ENCODE measurements around the gene C19orf44.

Gene C19orf44

GRCh38 chr19:16518483-16519229 is 22.5 kb downstream of the C19orf44 start:
- no peak for DNase-seq

GRCh38 chr19:16519230-16519687 is 23.1 kb downstream of the C19orf44 start:
- no peak for DNase-seq

DNA sequence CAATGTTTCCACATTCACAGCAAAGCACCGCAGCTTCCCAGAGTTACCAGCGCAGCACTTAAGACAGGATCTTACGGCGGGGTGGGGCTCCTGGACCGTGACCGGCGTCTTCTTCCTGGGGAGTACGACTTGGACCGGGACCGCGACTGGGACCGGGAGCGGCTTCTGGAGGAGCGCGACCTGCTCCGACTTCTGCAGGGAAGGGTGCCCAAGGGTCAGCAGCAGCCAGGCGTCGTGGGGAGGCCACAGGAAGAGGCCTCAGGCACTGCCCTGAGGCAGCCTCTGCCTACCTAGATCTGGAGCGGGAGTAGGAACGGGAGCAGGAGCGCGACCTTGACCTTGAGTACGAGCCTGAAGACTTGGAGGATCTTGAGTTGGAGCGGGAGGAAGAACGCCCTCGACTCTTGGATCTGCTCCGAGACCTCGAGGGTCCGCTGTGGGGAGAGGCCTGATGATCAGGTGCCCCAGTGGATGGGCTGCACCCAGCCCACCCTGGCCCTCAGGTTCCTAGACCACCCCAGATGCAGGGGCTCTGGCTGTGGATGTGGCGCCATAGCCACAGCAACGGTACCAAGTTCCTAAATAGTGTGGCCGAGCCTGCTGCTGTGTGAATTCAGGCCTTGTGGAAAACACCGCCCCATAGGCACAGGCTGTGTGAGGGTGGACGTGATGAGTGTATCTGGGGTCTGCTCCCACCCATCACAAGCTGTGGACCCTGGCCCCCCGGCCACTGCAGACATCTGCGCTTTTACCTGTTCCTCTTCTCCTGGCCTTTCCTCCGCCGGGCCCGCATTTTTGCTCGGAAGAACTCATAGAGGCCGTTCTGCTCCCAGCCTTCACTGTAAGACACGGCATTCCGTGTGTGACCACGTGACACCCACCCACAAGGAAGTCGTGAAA is 24.1 kb downstream of the C19orf44 start:
- no peak for DNase-seq

- DNase-seq: no peak
These were observed 24.9 kb downstream of the C19orf44 start for GRCh38 chr19:16520986-16521624.

DNA sequence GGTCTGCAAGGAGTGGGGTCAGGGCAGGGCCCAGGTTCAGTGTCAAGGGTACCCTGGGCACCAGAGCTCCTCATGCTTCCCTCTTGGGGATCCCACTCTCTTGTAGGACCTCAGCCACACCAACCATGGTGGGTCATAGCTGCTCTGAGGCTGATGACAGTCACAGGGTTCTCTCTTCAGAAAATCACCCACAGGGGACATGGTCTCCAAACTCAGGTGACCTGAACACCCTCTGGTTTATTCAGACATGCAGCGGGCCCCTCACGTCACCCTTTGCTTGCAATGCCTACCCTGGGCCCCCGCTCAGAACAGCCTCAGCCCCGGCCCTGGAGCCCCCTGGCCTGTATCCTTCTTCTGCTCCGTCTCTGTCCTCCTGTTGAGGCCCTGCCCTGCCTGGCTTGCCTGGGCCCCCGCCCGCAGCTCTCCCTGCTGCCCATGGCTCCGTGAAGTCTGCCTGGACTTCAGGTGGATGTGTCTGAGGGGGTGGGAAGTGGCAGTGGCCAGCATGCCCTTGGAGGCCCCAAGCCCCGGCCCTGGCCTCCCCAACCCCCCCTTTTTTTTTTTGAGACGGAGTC is 25.6 kb downstream of the C19orf44 start:
- no peak for DNase-seq

- DNase-seq: no peak
These were observed 26.6 kb downstream of the C19orf44 start for GRCh38 chr19:16522559-16523377.

- DNase-seq: no peak
These were observed 29.0 kb downstream of the C19orf44 start for GRCh38 chr19:16524991-16525734.

DNA sequence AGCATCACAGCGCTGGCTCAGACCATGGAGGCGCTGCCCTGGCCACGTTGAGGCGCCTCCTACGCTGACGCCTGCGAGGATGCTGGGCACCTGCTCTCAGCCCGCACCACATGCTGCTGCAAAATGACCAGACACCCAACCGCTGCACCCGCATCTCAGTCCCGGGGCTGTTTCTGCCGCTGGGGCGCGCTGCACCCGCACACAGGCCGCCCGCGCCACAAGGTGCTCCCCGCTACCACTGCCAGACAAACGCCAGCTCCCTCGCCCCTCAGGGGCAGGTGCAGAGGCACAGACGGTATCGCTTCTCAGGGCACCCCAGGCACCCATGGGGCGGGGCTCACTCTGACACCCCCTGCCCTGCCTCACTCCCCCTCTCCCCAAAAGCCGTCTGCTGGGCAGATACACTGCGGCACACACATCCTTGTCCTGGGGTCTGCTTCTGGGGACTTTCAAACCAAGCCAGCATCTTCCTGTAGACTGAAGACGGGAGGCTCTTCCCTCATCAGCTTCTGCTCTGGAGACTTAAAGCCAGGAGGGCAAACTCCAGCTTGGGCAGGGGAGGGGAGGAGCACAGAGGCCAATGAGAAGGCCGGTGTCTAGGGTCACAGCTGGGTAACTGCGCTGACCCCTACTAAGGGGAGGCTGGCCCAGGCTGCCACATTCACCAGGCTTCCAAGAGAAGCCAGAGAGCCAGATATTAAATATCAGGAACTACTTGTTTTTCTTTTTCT is 29.7 kb downstream of the C19orf44 start:
- no peak for DNase-seq

GRCh38 chr19:16527334-16527935 is 31.2 kb downstream of the C19orf44 start:
- no peak for DNase-seq

DNA sequence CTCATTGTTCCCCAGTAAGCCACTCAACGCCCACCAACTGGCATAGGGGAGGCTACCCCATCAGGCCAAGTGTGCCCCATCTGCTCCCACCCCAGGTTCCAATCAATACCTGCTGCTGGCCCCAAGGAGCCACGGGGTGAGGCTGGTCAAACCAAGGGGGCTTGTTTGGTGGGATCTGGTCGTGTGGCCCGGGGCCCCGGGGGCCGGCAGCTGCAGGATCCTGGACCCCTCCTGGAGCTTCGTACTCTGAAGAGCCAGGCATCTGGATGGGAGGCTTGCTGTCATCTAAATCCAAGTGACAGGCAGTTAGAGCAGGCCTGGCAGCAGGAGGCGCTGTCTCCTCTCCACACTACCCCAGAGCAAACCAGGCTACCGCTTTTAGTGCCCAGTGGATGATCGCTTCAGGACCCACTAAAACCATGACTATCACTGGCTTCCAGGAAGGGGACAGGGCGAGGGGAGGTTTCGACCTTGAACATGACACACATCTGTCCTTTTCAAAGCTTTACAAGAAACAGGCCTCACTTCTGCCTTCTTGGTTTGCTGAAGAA is 31.9 kb downstream of the C19orf44 start:
- DNase-seq: no peak

- no peak for DNase-seq
These were observed 33.4 kb downstream of the C19orf44 start for GRCh38 chr19:16529466-16530144.

DNA sequence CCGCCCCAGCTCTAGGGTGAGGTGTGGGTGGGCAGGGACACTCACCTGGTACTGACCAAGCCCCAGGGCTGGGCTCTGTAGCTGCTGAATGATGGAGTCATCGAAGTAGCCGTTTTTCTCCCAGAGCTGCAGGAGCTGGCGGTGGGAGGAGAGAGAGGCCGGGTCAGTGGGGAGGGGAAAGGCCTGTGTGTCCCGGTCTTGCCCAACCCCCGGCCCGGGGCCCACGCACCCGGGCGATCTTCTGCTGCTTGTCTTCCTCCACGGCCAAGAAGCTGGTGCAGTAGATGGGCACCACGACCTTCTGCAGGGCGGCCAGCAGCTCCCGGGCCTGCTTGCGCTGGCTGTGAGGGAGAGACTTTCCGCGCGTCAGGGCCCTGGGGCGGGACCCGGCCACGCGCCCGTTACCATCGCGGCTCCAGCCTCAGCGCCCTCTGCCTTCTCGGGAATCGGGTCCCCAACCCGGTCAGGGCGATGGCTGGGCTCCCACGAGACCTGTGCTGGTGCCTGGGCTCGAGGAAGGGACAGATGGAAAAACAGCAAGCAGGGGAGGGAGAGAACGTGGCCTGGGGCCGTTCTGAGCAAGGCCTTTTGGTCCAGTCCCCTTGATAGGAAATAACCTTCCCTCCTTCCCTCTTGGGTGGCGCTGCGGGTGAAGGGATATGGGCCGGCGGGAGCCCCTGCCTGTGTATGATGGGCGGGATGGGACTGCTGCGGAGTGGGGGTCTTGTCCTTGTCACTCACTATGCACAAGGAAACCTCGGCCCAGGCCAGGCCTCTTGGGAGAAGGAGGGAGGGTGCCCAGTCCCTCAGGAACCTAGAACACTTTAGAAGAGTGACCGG is 34.6 kb downstream of the C19orf44 start:
- DNase-seq: no peak

GRCh38 chr19:16531380-16531669 is 35.1 kb downstream of the C19orf44 start:
- no peak for DNase-seq

GRCh38 chr19:16532440-16533234 is 36.4 kb downstream of the C19orf44 start:
- no peak for DNase-seq

DNA sequence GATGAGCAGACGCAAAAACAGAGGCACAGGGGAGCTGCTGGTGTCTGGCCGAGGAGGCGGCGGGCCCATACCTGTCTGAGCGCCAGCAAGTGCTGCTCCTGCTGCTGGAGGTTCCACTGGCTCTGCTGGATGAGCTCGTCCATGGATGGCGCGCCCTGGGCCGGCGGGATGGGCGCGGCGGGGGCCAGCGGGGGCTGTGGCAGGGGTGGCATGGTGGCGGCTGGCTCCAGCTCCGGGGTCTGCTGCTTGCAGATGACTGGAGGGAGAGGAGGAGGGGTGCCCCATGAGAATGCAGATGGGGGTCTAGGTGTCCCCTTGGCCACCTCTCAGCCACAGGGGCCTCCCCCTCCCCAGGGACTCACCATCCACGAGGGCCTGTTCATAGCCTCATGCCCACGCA is 39.2 kb downstream of the C19orf44 start:
- no peak for DNase-seq

DNA sequence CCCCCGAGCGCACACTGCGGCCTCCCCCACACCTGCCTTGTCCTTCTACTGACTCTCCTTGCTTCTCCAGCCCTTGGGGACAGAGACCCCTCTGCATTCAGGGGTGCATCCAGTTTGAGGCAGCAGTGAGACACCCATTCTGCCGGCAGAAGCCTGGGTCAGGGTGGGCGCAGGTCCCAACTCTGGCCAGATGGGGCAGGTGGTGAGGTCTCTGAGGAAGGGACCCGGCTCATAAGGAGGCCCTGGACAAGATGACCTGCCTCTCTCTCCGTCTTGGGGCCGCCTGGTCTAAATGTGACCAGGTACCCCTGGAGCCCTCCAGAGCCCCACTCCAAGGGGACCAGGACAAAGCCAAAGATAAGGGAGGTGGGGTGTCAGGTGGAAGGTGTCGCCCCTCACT is 39.9 kb downstream of the C19orf44 start:
- DNase-seq: no peak

DNA sequence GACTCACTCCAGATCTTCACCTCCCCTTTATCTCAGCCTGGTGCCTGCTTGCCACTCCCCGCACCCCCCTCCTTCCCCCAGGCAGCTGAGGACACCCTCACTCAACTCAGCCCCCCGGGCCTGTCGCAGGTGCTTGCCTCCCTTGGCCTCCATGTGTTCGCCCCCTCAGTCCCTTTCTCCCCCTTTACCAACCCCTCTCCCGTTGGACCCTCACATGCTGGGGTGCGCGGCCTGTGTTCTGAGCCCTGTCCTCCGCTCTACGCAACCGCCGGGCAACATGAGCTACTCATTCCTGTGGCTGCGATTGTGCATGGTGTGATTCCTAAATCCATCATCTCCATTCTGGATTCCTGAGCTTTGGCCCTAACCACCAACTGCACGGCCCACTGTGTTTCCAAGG is 40.9 kb downstream of the C19orf44 start:
- DNase-seq: no peak

- no peak for DNase-seq
These were observed 44.8 kb downstream of the C19orf44 start for GRCh38 chr19:16540948-16541347.
